Measurements from ENCODE around the gene CIDEC. TPM values are rescaled to one million over a fixed set of nuclear protein-coding genes. Genes with fewer than 3 reads are reported as not detected.

CIDEC gene
- 1.9 and 3.8 TPM in 2 replicates for total RNA-seq (2022)
- percentile 36 among the genes with signal in this experiment for Bru-seq, nascent RNA
- percentile 25 among the genes with signal in this experiment for BruChase-seq, experiment 1, labeled RNA remaining after a 2-hour chase
- percentile 33 among the genes with signal in this experiment for BruChase-seq, experiment 2, labeled RNA remaining after a 6-hour chase
- long read RNA-seq, transcript CIDEC-202 (6 exons, 1,199 nt): major isoform, 12 of 15 reads
- long read RNA-seq, partial matches to known transcripts: 1 of 15 reads
- long read RNA-seq, other reads (novel, unspliced or antisense): 2 of 15 reads

DNA sequence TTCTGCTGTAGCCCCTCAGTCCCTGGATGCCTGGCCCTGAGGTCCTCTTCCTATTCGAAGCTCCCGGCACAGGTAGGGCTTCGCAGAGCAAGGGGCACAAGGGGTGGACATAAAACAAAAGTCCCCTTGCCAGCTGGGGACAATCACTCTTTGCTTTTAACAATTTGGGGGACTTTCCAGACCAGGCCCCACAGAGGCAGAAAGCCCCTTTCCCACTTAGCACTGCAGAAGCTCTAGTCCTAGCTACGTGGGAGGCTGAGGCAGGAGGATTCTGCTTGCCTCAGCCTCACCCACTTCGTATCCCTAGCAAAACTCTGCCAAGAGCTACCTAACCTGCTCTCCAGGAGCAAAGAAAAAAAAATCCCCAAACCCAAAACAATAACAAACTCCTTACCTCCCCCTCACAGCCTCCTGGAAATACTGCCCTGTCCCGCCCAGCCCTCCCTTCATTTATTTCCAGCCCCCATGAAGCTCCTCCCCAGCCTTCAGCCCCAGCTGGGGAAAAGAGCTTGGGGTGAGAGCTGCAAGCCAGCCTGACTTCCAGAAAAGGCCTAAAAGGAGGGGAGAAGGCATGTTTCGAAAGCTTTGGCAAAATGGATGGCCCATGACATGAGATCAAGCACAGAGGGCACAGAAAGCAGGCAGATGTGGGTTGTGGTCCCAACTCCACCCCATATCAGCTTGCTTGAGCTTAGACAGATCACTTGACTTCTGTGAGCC is at the start of gene CIDEC:
Gene CIDEC, minus strand, starts transcription at position 424 of the 720 bp plus-strand sequence. CDS start 1,767 bp downstream, outside the sequence.
- Mint-ChIP-seq H3K27ac (ENCODE audit: unreplicated experiment) (peak within 1 kb of the TSS; percentile 11), H3K9me3 (ENCODE audit: unreplicated experiment) (no peaks in the 10 kb centered on the region), H3K27me3 (ENCODE audit: insufficient read depth, unreplicated experiment) (no peaks in the 10 kb centered on the region), H3K4me1 (ENCODE audit: low read depth, unreplicated experiment) (peaks cover 25% of the 10 kb centered on the region), H3K36me3 (ENCODE audit: insufficient read depth, unreplicated experiment) (no peaks in the 10 kb centered on the region), H3K4me3 (ENCODE audit: unreplicated experiment) (no peak within 1 kb of the TSS)
- no peaks in the 10 kb centered on the region for H3K36me3 ChIP-seq (ENCODE audit: control insufficient read depth, insufficient read depth, low read length)
- H3K4me1 ChIP-seq: peaks cover 34% of the 10 kb centered on the region
- POLR2A ChIA-PET: interaction anchor here (0.6 kb wide), 2 partner anchors 37 to 73 kb away, joined by 6 to 9 read pairs; no protein-coding TSS in a partner anchor
- H3K4me3 ChIP-seq (ENCODE audit: low read depth, low read length): no peak within 1 kb of the TSS
- no TSS peak for BruUV-seq (replicated peaks)
- no peak for DNase-seq
- TF ChIP-seq CTCF (IDR thresholded peaks at IDR 0.05; ENCODE audit: insufficient read depth in 1 of 2, low read depth in 1 of 2, low read length in 1 of 2, severe bottlenecking in 1 of 2, unreplicated experiment in 1 of 2): no peak
- no peaks in the 10 kb centered on the region for H3K27me3 ChIP-seq (replicated peaks; ENCODE audit: control insufficient read depth, insufficient read depth, low read length)
- CTCF ChIA-PET: no interaction called here
- intact Hi-C loops (cut with micrococcal nuclease; ENCODE audit: unreplicated experiment): no loop called here
- H3K9me3 ChIP-seq: no peaks in the 10 kb centered on the region

- DNase-seq: no peak
- Mint-ChIP-seq H3K4me1 (ENCODE audit: low read depth, unreplicated experiment) (no peaks in the 10 kb centered on the region), H3K36me3 (ENCODE audit: insufficient read depth, unreplicated experiment) (peaks cover 10% of the 10 kb centered on the region), H3K9me3 (ENCODE audit: unreplicated experiment) (no peaks in the 10 kb centered on the region), H3K27me3 (ENCODE audit: insufficient read depth, unreplicated experiment) (no peaks in the 10 kb centered on the region), H3K4me3 (ENCODE audit: unreplicated experiment) (no peak overlapping the region), H3K27ac (ENCODE audit: unreplicated experiment) (no peak overlapping the region)
- ChIA-PET CTCF (no interaction called here), POLR2A (no interaction called here)
- intact Hi-C loops (cut with micrococcal nuclease; ENCODE audit: unreplicated experiment): no loop called here
- Histone ChIP-seq H3K4me3 (ENCODE audit: low read depth, low read length) (no peak overlapping the region), H3K9me3 (no peaks in the 10 kb centered on the region), H3K4me1 (no peaks in the 10 kb centered on the region), H3K36me3 (ENCODE audit: control insufficient read depth, insufficient read depth, low read length) (no peaks in the 10 kb centered on the region), H3K27me3 (replicated peaks; ENCODE audit: control insufficient read depth, insufficient read depth, low read length) (no peaks in the 10 kb centered on the region)
- TF ChIP-seq CTCF (IDR thresholded peaks at IDR 0.05; ENCODE audit: insufficient read depth in 1 of 2, low read depth in 1 of 2, low read length in 1 of 2, severe bottlenecking in 1 of 2, unreplicated experiment in 1 of 2): no peak
- BruUV-seq (replicated peaks): no TSS peak
These were observed 48.1 kb upstream of the CIDEC start for GRCh38 chr3:9928158-9928557.

- no peaks in the 10 kb centered on the region for H3K9me3 ChIP-seq
- peaks cover 13% of the 10 kb centered on the region for H3K36me3 Mint-ChIP-seq (ENCODE audit: insufficient read depth, unreplicated experiment)
- H3K4me1 Mint-ChIP-seq (ENCODE audit: low read depth, unreplicated experiment): no peaks in the 10 kb centered on the region
- no peak for DNase-seq
- no peaks in the 10 kb centered on the region for H3K27me3 Mint-ChIP-seq (ENCODE audit: insufficient read depth, unreplicated experiment)
- POLR2A ChIA-PET: interaction anchor here (0.6 kb wide), 1 partner anchor 15 kb away, joined by 3 read pairs; no protein-coding TSS in a partner anchor
- peaks cover 2% of the 10 kb centered on the region; the same call in 1 of the 2 replicates for H3K36me3 ChIP-seq (ENCODE audit: control insufficient read depth, insufficient read depth, low read length)
- intact Hi-C loops (cut with micrococcal nuclease; ENCODE audit: unreplicated experiment): loop anchor here (5.0 kb wide), 1 partner anchor 76 kb away; the partner anchor contains the start of gene RPUSD3
- no peaks in the 10 kb centered on the region for H3K27me3 ChIP-seq (replicated peaks; ENCODE audit: control insufficient read depth, insufficient read depth, low read length)
- H3K4me1 ChIP-seq: peaks cover 21% of the 10 kb centered on the region
- H3K27ac Mint-ChIP-seq (ENCODE audit: unreplicated experiment): peak overlapping the region; percentile 76
- no peaks in the 10 kb centered on the region for H3K9me3 Mint-ChIP-seq (ENCODE audit: unreplicated experiment)
- no peak for TF ChIP-seq CTCF (IDR thresholded peaks at IDR 0.05; ENCODE audit: insufficient read depth in 1 of 2, low read depth in 1 of 2, low read length in 1 of 2, severe bottlenecking in 1 of 2, unreplicated experiment in 1 of 2)
- BruUV-seq (replicated peaks): no TSS peak
- H3K4me3 Mint-ChIP-seq (ENCODE audit: unreplicated experiment): no peak overlapping the region
- no peak overlapping the region for H3K4me3 ChIP-seq (ENCODE audit: low read depth, low read length)
- CTCF ChIA-PET: interaction anchor here (0.8 to 5.0 kb wide), 2 partner anchors 14 to 28 kb away, joined by 4 to 63 read pairs; partner anchors contain the start of gene CRELD1
These were observed 38.4 kb upstream of the CIDEC start for GRCh38 chr3:9918261-9919038.
